ENCODE measurements around the gene TNFAIP2.

DNA sequence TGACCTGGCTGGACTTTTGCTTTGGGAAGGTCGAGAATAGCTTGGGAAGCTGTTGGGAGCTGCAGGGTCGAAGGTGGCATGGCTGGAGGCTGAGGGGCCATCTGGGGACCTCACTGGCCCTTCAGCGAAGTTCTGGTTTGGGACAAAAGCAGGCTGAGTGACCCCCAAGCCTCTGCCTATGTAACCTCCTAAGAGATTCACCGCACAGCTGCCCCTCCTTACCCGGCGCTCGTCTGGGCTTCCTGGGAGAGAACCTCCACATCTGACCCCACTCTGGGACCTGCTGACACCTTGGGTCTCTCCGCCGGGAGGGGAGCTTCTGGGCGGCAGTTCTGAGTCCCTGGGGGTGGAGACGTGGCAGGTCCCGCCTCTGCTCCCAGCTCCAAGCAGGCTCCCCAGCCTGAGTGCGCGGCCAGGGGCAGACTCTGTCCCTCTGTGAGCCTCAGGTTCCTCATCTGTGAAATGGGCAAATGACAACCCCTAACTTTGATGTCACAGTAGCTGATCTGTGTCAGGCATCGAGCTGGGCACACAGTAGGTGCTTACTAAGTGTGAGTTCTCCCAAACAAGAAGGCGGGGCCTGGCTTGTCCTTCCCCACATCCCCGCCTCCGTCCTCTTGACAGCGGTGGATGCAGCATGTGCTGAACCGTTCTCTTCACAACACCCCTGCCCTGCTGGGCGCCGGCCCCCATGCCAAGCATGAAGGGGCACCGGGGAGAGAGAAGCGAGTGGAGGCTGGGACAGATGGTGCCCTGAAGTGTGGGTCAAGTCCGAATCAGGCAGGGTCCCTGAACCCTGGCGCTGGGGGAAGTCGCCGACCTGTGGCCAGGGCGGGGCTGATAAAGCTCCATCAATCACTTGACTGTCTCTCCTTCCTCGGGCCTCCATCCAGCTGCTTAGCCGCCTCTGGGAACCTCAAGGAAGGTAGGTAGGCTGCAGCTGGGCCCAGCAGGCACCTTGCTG, 25.0 kb upstream of the TNFAIP2 start:
- TF ChIP-seq GATA3 (IDR thresholded peaks at IDR 0.05; ENCODE audit: low read depth, low read length) (no peak), GATA2 (IDR thresholded peaks at IDR 0.05; ENCODE audit: low read depth, low read length) (no peak)

All from SH-SY5Y (cell line).